ENCODE measurements around the gene PALD1.

GRCh38 chr10:70432561-70433263 lies 45.9 kb upstream of the PALD1 start:
- TF ChIP-seq EP300 (IDR thresholded peaks at IDR 0.05) (no peak), CTCF (IDR thresholded peaks at IDR 0.05) (no peak), POLR2A (IDR thresholded peaks at IDR 0.05) (no peak), POLR2AphosphoS5 (IDR thresholded peaks at IDR 0.05) (no peak)

All from suprapubic skin (tissue), 4 donors.